CD4-positive, alpha-beta T cell (primary cell): ENCODE data around the gene GYPE. TPM values are rescaled to one million over a fixed set of nuclear protein-coding genes. Genes with fewer than 3 reads are reported as not detected.
"Not testable (repeated sequence)": the region's sequence is repeated elsewhere in the genome, so short reads cannot be mapped to it uniquely, and the experiment has no call there.

Experiments used
- ATAC-seq: fragments of 200-7000 bp; cut with Tn5 transposase; one replicate; pipeline ENCODE4 v1.10.0; 2022; ENCODE audit warnings: mild to moderate bottlenecking; ENCODE audit not compliant: poor library complexity
- CTCF ChIA-PET: fragments of 350-600 bp; sonication (Branson Sonifier 250); formaldehyde crosslinking; loops from one replicate; lab custom pipeline; 2021; ENCODE audit warnings: antibody characterized with exemption, inconsistent platforms; lab: Charles Lee
- POLR2A ChIA-PET: fragments of 350-600 bp; sonication (Branson Sonifier 250); formaldehyde crosslinking; loops from one replicate; lab custom pipeline; 2021; ENCODE audit warnings: antibody characterized with exemption, inconsistent platforms; lab: Charles Lee
- DNase-seq, 14 experiments: peaks; one replicate each; pipeline ENCODE4 v3.0.0-alpha.2; 2013 to 2020; ENCODE audit warnings: mixed read lengths in 2 of 14
- H3K27ac ChIP-seq, 2 donors: one replicate each; pipeline versions ENCODE4 v1.5.1 to v1.7.0; 2013; ENCODE audit warnings: low read length in 2 of 2, low read depth in 1 of 2, mild to moderate bottlenecking in 1 of 2
- H3K27me3 ChIP-seq, 2 experiments: 1 replicate in 1 of 2; 2 replicates in 1 of 2; pipeline versions ENCODE4 v1.6.1 to v1.7.0; 2013; ENCODE audit warnings: low read length in 2 of 2, control low read depth in 1 of 2, mild to moderate bottlenecking in 1 of 2, moderate library complexity in 1 of 2; ENCODE audit not compliant: insufficient read depth in 2 of 2, control insufficient read depth in 1 of 2
- H3K36me3 ChIP-seq: one replicate; pipeline ENCODE4 v1.6.1; 2013; ENCODE audit warnings: low read length, control low read depth; ENCODE audit not compliant: insufficient read depth
- H3K4me1 ChIP-seq: one replicate; pipeline ENCODE4 v1.6.1; 2013; ENCODE audit warnings: low read length, control low read depth; ENCODE audit not compliant: insufficient read depth
- H3K4me3 ChIP-seq: one replicate; pipeline ENCODE4 v1.5.1; 2013; ENCODE audit warnings: mild to moderate bottlenecking, low read length, moderate library complexity
- H3K9me3 ChIP-seq, 2 experiments: 1 replicate in 1 of 2; 2 replicates in 1 of 2; pipeline versions ENCODE4 v1.6.1 to v1.7.0; 2013; ENCODE audit warnings: low read length in 2 of 2, mild to moderate bottlenecking in 2 of 2, control low read depth in 1 of 2, moderate library complexity in 1 of 2; ENCODE audit not compliant: control insufficient read depth in 1 of 2, insufficient read depth in 1 of 2
- H3K27ac Mint-ChIP-seq: one replicate; pipeline ENCODE4 v1.8.0; 2020; ENCODE audit warnings: mixed read lengths
- H3K27me3 Mint-ChIP-seq: one replicate; pipeline ENCODE4 v1.8.0; 2021; ENCODE audit warnings: mixed read lengths
- H3K36me3 Mint-ChIP-seq: one replicate; pipeline ENCODE4 v1.8.0; 2021; ENCODE audit warnings: low read depth, mixed read lengths
- H3K4me1 Mint-ChIP-seq: one replicate; pipeline ENCODE4 v1.8.0; 2021; ENCODE audit warnings: low read depth, mixed read lengths
- H3K4me3 Mint-ChIP-seq: one replicate; pipeline ENCODE4 v1.8.0; 2020; ENCODE audit warnings: mild to moderate bottlenecking, mixed read lengths
- H3K9me3 Mint-ChIP-seq: one replicate; pipeline ENCODE4 v1.8.0; 2020; ENCODE audit warnings: mixed read lengths
- intact Hi-C, 2 experiments: fragments of 100-400 bp; cut with DNase I in 1 of 2; cut with micrococcal nuclease in 1 of 2; formaldehyde crosslinking; loops; one replicate each; pipeline versions ENCODE4 v1.15.1 to v1.9.0; 2023 to 2025; cut with DNase I, micrococcal nuclease
- polyA plus RNA-seq, 2 donors: library from polyadenylated mRNA; unstranded; fragments of 120-200 nt; gene quantifications; one replicate each; pipeline ENCODE4 v1.2.1, GENCODE V29; 2013
- total RNA-seq, 174 experiments: library from RNA in 2 of 174; stranded (reverse) in 2 of 174; gene quantifications; one replicate each; pipeline ENCODE4 v1.2.3 and lab custom pipeline; 2021 to 2026

GYPE gene
- total RNA-seq, result not detected
- 0.11 TPM for polyA plus RNA-seq (2013, experiment 1 of 2)
- polyA plus RNA-seq (2013, experiment 2 of 2), result 1.1 TPM
- 0 to 3.2 (median 0.20) reads per million in 172 experiments for total RNA-seq (lab: John Stamatoyannopoulos, UW)

GRCh38 chr4:143905440-143905839 is at the start of gene GYPE:
GYPE (minus strand) TSS chr4:143905559; CDS start chr4:143905507, 52 bp downstream.
- CTCF ChIA-PET, H3K36me3 ChIP-seq, H3K4me1 ChIP-seq, H3K4me3 Mint-ChIP-seq, H3K4me1 Mint-ChIP-seq, intact Hi-C loops, H3K36me3 Mint-ChIP-seq, H3K4me3 ChIP-seq, H3K27ac Mint-ChIP-seq, H3K9me3 ChIP-seq, H3K9me3 Mint-ChIP-seq, H3K27me3 Mint-ChIP-seq, POLR2A ChIA-PET, DNase-seq, ATAC-seq, H3K27me3 ChIP-seq, H3K27ac ChIP-seq: not testable (repeated sequence)

GRCh38 chr4:143951458-143951972 is 46.2 kb upstream of the GYPE start:
- H3K9me3 ChIP-seq, DNase-seq, H3K4me3 Mint-ChIP-seq, H3K27me3 Mint-ChIP-seq, POLR2A ChIA-PET, H3K4me1 Mint-ChIP-seq, H3K36me3 Mint-ChIP-seq, ATAC-seq, H3K27ac Mint-ChIP-seq, H3K36me3 ChIP-seq, H3K27ac ChIP-seq, CTCF ChIA-PET, H3K9me3 Mint-ChIP-seq, H3K4me1 ChIP-seq, H3K27me3 ChIP-seq, H3K4me3 ChIP-seq: not testable (repeated sequence)
- intact Hi-C loops, result loop anchor here in 1 of 2 experiments (10.0 kb wide), 1 partner anchor 117 kb away; no protein-coding TSS in a partner anchor

DNA sequence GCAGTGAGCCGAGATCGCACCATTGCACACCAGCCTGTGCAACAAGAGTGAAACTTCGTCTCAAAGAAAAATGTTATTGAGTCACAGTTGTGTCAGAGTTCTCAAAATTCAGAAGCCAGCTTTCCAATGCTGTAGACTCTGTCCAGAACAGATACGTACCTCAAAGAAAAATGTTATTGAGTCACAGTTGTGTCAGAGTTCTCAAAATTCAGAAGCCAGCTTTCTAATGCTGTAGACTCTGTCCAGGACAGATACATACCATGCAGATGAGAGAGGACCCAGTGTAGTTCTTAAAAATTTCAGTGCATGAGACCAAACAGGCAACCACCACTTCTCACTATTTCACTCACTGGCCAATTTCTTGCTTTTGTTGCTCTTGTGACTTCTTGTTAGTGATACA is 45.6 kb upstream of the GYPE start:
- H3K4me3 ChIP-seq, H3K4me1 Mint-ChIP-seq, H3K27ac Mint-ChIP-seq, H3K27me3 ChIP-seq, H3K9me3 Mint-ChIP-seq, H3K4me3 Mint-ChIP-seq, ATAC-seq, H3K9me3 ChIP-seq, H3K36me3 ChIP-seq, H3K36me3 Mint-ChIP-seq, POLR2A ChIA-PET, DNase-seq, H3K27me3 Mint-ChIP-seq, H3K27ac ChIP-seq, H3K4me1 ChIP-seq, CTCF ChIA-PET: not testable (repeated sequence)
- intact Hi-C loops, result loop anchor here in 1 of 2 experiments (10.0 kb wide), 1 partner anchor 116 kb away; no protein-coding TSS in a partner anchor

DNA sequence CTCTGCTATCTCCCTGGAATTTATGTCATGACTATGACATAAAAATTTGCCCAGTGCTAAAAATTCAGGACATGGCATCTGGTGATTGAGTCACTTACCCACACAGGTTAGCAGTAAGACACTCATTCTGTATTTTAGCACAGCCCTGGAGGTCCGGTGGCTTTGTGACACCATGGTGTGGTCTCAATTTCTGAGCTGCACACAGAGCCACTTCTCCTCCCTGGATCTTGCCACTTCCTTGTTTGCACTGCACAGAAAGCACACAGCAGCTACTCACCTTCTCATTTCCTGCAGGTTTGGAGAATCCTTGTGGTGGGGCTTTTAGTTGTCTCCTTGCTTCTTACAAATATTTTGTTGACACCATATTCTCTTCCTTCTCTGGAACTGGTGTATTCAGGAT is 44.8 kb upstream of the GYPE start:
- POLR2A ChIA-PET, H3K9me3 ChIP-seq, H3K4me3 Mint-ChIP-seq, DNase-seq, H3K4me1 ChIP-seq, H3K36me3 ChIP-seq, H3K27me3 ChIP-seq, H3K27ac ChIP-seq, H3K27me3 Mint-ChIP-seq, H3K36me3 Mint-ChIP-seq, H3K27ac Mint-ChIP-seq, H3K9me3 Mint-ChIP-seq, H3K4me1 Mint-ChIP-seq, H3K4me3 ChIP-seq, CTCF ChIA-PET, ATAC-seq: not testable (repeated sequence)
- intact Hi-C loops, result loop anchor here in 1 of 2 experiments (10.0 kb wide), 1 partner anchor 115 kb away; no protein-coding TSS in a partner anchor

- H3K4me1 ChIP-seq, CTCF ChIA-PET, ATAC-seq, H3K27ac Mint-ChIP-seq, H3K9me3 Mint-ChIP-seq, H3K27me3 ChIP-seq, H3K36me3 ChIP-seq, H3K4me3 Mint-ChIP-seq, H3K27me3 Mint-ChIP-seq, H3K4me3 ChIP-seq, H3K9me3 ChIP-seq, H3K27ac ChIP-seq, DNase-seq, intact Hi-C loops, POLR2A ChIA-PET, H3K36me3 Mint-ChIP-seq, H3K4me1 Mint-ChIP-seq: not testable (repeated sequence)
Measured at GRCh38 chr4:143947493-143947892, 42.1 kb upstream of the GYPE start.

DNA sequence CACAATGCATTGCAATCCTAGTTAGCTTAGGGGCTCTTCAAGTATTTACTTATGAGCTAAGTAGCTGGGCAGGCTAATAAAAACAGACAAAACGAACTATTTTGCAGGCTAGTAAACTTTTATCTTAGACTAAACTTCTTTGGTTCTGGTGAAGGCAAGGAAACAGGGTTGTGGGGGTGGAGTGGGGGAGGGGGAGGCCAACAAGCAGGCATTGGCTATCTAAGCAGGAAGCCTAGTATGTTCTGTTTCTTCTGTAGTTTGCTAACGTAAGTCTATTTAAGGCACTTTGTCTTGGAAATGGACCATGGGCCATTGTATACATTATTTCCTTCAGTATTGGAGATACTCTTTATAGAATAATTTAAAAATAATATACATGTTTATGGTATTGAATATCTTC is 35.3 kb upstream of the GYPE start:
- H3K27me3 Mint-ChIP-seq, H3K9me3 Mint-ChIP-seq, H3K4me1 Mint-ChIP-seq, H3K27me3 ChIP-seq, H3K4me1 ChIP-seq, intact Hi-C loops, H3K36me3 Mint-ChIP-seq, DNase-seq, H3K4me3 ChIP-seq, H3K36me3 ChIP-seq, H3K27ac ChIP-seq, H3K27ac Mint-ChIP-seq, ATAC-seq, H3K9me3 ChIP-seq, POLR2A ChIA-PET, H3K4me3 Mint-ChIP-seq, CTCF ChIA-PET: not testable (repeated sequence)
